Vagina (tissue), 2 donors: ENCODE results near the gene BIRC6. TPM values are rescaled to one million over a fixed set of nuclear protein-coding genes. Genes with fewer than 3 reads are reported as not detected.
"Not testable (repeated sequence)": the region's sequence is repeated elsewhere in the genome, so short reads cannot be mapped to it uniquely, and the experiment has no call there.

Source experiments
- DNase-seq, 2 donors: peaks; one replicate each; pipeline ENCODE4 v3.0.0-alpha.2; 2017; ENCODE audit errors: extremely low spot score in 2 of 2
- H3K27ac ChIP-seq: fragments of 200-600 bp; sonication (generic); one replicate; pipeline ENCODE4 v1.5.1; 2019
- H3K27me3 ChIP-seq: fragments of 200-600 bp; sonication (generic); one replicate; pipeline ENCODE4 v1.5.1; 2019
- H3K36me3 ChIP-seq, 2 donors: fragments of 200-600 bp; sonication (generic); one replicate each; pipeline ENCODE4 v1.5.1; 2017 to 2019
- H3K4me1 ChIP-seq: fragments of 200-600 bp; sonication (generic); one replicate; pipeline ENCODE4 v1.5.1; 2019
- H3K4me3 ChIP-seq, 2 donors: fragments of 200-600 bp; sonication (generic); 1 replicate in 1 of 2; 2 replicates in 1 of 2; pipeline ENCODE4 v1.5.1; 2016 to 2019
- H3K9me3 ChIP-seq: fragments of 200-600 bp; sonication (generic); one replicate; pipeline ENCODE4 v1.5.1; 2019
- POLR2A ChIP-seq, 2 donors: fragments of 450-650 bp; IDR thresholded peaks; one replicate each; pipeline ENCODE4 v1.6.1; 2017; ENCODE audit warnings: antibody characterized with exemption in 2 of 2, mild to moderate bottlenecking in 2 of 2, moderate library complexity in 2 of 2
- POLR2AphosphoS5 ChIP-seq, 2 donors: sonication (generic); formaldehyde crosslinking; IDR thresholded peaks; one replicate each; pipeline ENCODE4 v1.9.0; 2017; ENCODE audit warnings: antibody characterized with exemption in 2 of 2, mild to moderate bottlenecking in 2 of 2, low read depth in 1 of 2; ENCODE audit not compliant: insufficient read depth in 1 of 2
- intact Hi-C: fragments of 100-400 bp; cut with DNase I; formaldehyde crosslinking; loops from one replicate; pipeline ENCODE4 v1.15.1; 2023
- total RNA-seq: library from RNA; depleted of rRNA; stranded (reverse); fragments of >200 nt; gene quantifications from one replicate; pipeline ENCODE4 v1.2.3, GENCODE V29; 2016
- TF ChIP-seq, protein P1 (sequence below), 3 experiments: fragments of 450-650 bp in 2 of 3; fragments of 200-600 bp in 1 of 3; sonication (generic) in 1 of 3; IDR thresholded peaks; one replicate each; pipeline ENCODE4 v1.5.1; 2017 to 2019; ENCODE audit warnings: antibody characterized with exemption in 3 of 3, mild to moderate bottlenecking in 2 of 3, moderate library complexity in 2 of 3

BIRC6 gene
- total RNA-seq, 1 donor from 2014 or later: 92.8 TPM

DNA sequence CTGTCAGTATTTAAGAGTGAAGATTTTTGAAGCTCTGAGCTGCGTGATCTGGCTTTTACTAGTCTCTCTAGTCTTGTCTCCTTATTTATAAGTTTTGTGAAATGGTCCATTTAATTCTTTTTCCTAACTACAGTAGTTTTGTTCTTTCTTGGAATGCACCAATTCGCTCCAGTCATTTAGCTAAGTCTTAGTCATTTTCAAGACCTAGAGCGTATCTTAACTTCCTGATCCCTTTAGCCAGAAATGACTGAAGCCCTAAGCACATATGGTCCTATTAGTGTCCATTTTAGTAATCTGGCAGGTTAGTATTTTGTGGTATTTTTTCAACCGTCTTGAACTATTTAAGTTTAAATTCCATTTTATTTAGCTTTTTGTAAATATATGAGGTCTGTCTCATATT, 3.6 kb downstream of the BIRC6 start:
- Histone ChIP-seq H3K27me3 (no peaks in the 10 kb centered on the region), H3K4me3 (no peak overlapping the region), H3K36me3 (no peaks in the 10 kb centered on the region), H3K27ac (no peak overlapping the region), H3K4me1 (peaks cover 66% of the 10 kb centered on the region), H3K9me3 (no peaks in the 10 kb centered on the region)
- TF ChIP-seq POLR2A (IDR thresholded peaks at IDR 0.05): no peak
- no peak for TF ChIP-seq POLR2AphosphoS5 (IDR thresholded peaks at IDR 0.05; ENCODE audit: insufficient read depth in 1 of 2, low read depth in 1 of 2)
- TF ChIP-seq, protein P1, sequence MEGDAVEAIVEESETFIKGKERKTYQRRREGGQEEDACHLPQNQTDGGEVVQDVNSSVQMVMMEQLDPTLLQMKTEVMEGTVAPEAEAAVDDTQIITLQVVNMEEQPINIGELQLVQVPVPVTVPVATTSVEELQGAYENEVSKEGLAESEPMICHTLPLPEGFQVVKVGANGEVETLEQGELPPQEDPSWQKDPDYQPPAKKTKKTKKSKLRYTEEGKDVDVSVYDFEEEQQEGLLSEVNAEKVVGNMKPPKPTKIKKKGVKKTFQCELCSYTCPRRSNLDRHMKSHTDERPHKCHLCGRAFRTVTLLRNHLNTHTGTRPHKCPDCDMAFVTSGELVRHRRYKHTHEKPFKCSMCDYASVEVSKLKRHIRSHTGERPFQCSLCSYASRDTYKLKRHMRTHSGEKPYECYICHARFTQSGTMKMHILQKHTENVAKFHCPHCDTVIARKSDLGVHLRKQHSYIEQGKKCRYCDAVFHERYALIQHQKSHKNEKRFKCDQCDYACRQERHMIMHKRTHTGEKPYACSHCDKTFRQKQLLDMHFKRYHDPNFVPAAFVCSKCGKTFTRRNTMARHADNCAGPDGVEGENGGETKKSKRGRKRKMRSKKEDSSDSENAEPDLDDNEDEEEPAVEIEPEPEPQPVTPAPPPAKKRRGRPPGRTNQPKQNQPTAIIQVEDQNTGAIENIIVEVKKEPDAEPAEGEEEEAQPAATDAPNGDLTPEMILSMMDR (IDR thresholded peaks at IDR 0.05): no peak
- DNase-seq: no peak
- intact Hi-C loops: no loop called here

DNA sequence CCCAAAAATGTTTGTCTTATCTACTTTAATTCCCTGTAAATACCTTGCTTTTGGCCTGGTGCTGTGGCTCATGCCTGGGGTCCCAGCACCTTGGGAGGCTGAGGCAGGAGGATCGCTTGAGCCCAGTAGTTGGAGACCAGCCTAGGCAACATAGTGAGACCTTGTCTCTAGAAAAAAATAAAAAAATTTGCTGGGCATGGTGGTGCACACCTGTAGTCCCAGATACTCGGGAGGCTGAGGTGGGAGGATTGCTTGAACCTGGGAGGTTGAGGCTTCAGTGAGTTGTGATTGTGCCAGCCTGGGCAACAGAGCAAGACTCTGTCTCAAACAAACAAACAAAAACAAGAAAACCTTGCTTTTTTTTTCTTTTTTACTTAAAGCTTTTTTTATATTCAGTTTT, 6.2 kb downstream of the BIRC6 start:
- intact Hi-C loops, H3K4me3 ChIP-seq: not testable (repeated sequence)

DNA sequence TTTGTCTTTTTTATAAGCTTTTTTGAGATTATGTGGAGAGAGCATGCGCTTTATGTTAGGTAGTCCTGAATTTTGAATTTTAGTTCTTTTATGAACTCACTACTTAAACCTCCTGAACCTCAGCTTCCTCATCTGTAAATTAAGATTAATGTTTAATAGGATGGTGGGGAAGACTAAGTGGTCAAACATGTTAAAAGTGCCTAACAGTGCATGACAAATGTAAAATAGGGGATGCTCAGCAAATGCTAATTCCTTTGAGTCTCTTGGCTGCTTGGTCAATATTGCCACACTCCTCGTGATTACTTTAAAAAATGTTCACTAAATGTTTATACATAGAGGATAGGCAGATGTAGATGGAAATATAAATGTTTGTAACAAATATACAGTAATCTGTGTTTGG, 6.8 kb downstream of the BIRC6 start:
- H3K4me3 ChIP-seq: no peak overlapping the region
- no peak overlapping the region for H3K27ac ChIP-seq
- H3K36me3 ChIP-seq: no peaks in the 10 kb centered on the region
- intact Hi-C loops: no loop called here
- H3K27me3 ChIP-seq: no peaks in the 10 kb centered on the region
- TF ChIP-seq, protein P1 (IDR thresholded peaks at IDR 0.05): no peak
- no peak for TF ChIP-seq POLR2A (IDR thresholded peaks at IDR 0.05)
- no peaks in the 10 kb centered on the region for H3K9me3 ChIP-seq
- DNase-seq: no peak
- peaks cover 67% of the 10 kb centered on the region for H3K4me1 ChIP-seq

More for the DNA sequence above, 6.2 kb downstream of the BIRC6 start:
- DNase-seq, H3K27ac ChIP-seq, H3K27me3 ChIP-seq, H3K36me3 ChIP-seq, H3K9me3 ChIP-seq: not testable (repeated sequence)
- H3K4me1 ChIP-seq: peaks cover 67% of the 10 kb centered on the region

DNA sequence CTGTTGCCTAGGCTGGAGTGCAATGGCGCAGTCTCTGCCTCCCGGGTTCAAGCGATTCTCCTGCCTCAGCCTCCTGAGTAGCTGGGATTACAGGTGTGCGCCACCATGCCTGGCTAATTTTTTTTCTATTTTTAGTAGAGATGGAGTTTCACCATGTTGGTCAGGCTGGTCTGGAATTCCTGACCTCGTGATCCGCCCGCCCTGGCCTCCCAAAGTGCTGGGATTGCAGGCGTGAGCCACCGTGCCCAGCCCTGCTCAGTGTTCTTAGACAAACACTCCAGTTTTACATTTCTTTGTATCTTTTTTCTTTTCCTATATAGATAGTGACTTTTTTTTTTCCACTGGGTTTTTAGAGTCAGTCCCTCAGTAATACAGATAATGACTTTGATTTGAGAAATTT, 7.5 kb downstream of the BIRC6 start:
- H3K27me3 ChIP-seq, H3K36me3 ChIP-seq, H3K4me3 ChIP-seq, intact Hi-C loops, H3K27ac ChIP-seq, H3K9me3 ChIP-seq, DNase-seq: not testable (repeated sequence)
- peaks cover 67% of the 10 kb centered on the region for H3K4me1 ChIP-seq

DNA sequence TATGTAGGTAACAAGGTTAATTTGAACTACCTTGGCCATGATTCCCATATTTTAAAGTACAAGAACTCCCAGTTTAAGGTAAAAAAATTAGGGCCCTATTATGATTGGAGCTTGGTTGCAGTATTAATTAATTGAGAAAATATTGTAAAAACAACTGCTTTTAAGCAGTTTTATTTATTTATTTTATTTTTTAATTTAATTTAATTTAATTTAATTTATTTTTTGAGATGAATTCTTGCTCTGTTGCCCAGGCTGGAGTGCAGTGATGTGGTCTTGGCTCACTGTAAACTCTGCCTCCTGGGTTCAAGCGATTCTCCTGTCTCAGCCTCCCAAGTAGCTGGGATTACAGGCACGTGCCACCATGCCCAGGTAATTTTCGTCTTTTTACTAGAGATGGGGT, 8.9 kb downstream of the BIRC6 start:
- H3K9me3 ChIP-seq, DNase-seq, H3K27me3 ChIP-seq, H3K27ac ChIP-seq, H3K36me3 ChIP-seq, H3K4me3 ChIP-seq, intact Hi-C loops: not testable (repeated sequence)
- peaks cover 56% of the 10 kb centered on the region for H3K4me1 ChIP-seq

DNA sequence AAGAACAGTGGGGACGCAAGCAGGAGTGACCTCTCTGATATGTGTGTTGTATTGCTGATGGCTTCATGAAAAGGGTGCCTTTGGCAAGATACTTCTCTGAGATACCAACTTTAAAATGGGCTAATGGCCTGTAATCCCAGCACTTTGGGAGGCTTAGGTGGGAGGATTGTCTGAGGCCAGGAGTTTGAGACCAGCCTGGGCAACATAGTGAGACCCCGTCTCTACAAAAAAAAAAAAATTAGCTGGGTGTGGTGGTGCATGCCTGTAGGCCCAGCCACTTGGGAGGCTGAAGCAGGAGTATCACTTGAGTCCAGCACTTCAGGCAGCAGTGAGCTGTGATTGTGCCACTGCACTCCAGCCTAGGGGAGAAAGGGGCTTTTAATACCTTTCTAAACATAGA, 9.8 kb downstream of the BIRC6 start:
- Histone ChIP-seq H3K27ac (no peak overlapping the region), H3K9me3 (no peaks in the 10 kb centered on the region), H3K36me3 (no peaks in the 10 kb centered on the region), H3K27me3 (no peaks in the 10 kb centered on the region), H3K4me3 (no peak overlapping the region), H3K4me1 (peaks cover 55% of the 10 kb centered on the region)
- intact Hi-C loops: no loop called here
- TF ChIP-seq, protein P1 (IDR thresholded peaks at IDR 0.05): no peak
- TF ChIP-seq POLR2A (IDR thresholded peaks at IDR 0.05): no peak
- DNase-seq: no peak

DNA sequence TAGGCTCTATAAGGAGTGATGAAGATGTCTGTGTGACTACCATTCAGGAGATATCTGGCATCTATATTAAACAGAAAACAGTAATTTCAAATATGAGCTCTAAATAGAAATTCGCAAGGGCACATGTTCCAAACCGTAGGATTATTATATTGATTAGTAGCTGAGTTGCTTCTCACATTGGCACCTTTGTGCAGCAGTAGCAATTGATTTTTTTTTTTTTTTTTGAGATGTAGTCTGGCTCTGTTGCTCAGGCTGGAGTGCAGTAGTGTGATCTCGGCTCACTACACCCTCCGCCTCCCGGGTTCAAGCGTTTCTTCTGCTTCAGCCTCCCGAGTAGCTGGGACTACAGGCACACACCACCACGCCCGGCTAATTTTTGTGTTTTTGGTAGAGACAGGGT, 12.4 kb downstream of the BIRC6 start:
- Histone ChIP-seq H3K4me3 (no peak overlapping the region), H3K36me3 (no peaks in the 10 kb centered on the region), H3K4me1 (peaks cover 43% of the 10 kb centered on the region), H3K27me3 (no peaks in the 10 kb centered on the region), H3K27ac (no peak overlapping the region), H3K9me3 (no peaks in the 10 kb centered on the region)
- DNase-seq: no peak
- intact Hi-C loops: no loop called here
- TF ChIP-seq, protein P1 (IDR thresholded peaks at IDR 0.05): no peak
- no peak for TF ChIP-seq POLR2AphosphoS5 (IDR thresholded peaks at IDR 0.05; ENCODE audit: insufficient read depth in 1 of 2, low read depth in 1 of 2)

DNA sequence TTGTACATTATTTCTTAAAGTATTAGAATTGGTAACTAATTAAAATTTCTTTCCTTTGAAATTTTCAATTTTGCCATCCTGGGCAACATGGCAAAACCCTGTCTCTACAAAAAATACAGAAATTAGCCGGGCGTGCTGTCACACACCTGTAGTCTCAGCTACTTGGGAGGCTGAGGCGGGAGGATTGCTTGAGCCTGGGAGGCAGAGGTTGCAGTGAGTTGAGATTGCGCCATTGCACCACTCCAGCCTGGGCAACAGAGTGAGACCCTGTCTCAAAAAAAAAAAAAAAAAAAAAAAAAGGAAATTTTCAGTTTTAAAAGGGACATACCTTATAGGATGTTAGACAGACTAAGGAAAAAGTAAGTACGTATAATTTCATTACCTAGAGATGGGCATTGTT, 14.1 kb downstream of the BIRC6 start:
- DNase-seq, H3K27me3 ChIP-seq, H3K9me3 ChIP-seq, H3K27ac ChIP-seq, H3K36me3 ChIP-seq, H3K4me3 ChIP-seq, intact Hi-C loops: not testable (repeated sequence)
- peaks cover 34% of the 10 kb centered on the region for H3K4me1 ChIP-seq
